GM18951 (cell line): Measurements from ENCODE around the gene SRXN1.

ENCODE experiments used
- POLR2A ChIP-seq: IDR thresholded peaks from 4 replicates; pipeline ENCODE4 v1.6.1; 2011; ENCODE audit warnings: mild to moderate bottlenecking; ENCODE audit not compliant: insufficient read length, insufficient read depth; ENCODE audit errors: extremely low read depth
- in situ Hi-C: fragments of 300-500 bp; cut with MboI; formaldehyde crosslinking; loops from one replicate; pipeline ENCODE4 v1.12.0; 2022; ENCODE audit warnings: low sequenced_read_pairs, mixed read lengths, inconsistent platforms; ENCODE audit not compliant: unreplicated experiment

SRXN1 gene

DNA sequence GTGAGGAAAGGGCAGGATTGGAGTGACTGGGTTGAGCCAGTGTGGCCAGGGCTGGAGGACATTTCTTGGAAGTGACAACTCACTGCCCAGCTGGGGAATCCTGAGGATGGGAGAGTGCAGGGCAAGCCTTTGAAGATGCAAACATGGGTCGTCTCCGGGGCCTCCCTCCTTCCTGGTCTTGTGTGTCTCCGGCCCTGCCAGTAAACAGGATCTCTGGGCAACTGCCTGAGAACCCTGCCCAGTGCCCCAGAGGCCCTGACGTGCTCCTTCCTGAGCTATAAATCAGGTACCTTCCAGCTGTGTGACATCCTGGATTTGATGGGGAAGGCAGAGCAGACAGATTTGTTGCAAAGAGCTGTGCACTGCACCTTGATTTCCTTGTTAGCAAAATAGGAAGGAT lies 30.0 kb downstream of the SRXN1 start:
- in situ Hi-C loops: no loop called here
- TF ChIP-seq POLR2A: no peak

- TF ChIP-seq POLR2A: no peak
- in situ Hi-C loops: no loop called here
Measured at GRCh38 chr20:622161-622560, 30.8 kb downstream of the SRXN1 start.

DNA sequence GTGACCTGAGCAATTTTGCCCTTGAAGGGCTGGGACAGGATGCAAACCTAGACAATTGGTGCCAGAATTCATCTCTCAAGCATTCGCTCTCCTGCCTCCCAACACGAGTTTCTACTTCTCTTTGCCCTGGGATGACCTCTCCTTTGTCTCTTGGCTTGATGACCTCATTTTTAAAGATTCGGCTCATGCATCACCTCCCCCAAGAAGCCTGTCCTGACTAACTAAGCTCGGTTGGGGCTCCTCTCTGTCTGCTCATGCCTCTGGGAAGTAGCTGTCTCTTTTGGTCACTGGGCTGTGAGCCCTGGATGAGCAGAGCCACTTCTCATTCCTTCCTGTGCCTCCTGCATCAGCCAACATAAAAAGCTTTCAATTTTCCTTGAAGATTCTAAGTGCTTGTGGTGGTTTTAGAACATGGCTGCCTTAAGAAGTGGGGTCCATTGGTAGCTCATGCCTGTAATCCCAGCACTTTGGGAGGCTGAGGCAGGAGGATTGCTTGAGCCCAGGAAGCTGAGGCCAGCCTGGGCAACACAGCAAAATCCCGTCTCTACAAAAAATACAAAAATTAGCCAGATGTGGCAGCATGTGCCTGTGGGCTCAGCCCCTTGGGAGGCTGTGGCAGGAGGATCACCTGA lies 31.8 kb downstream of the SRXN1 start:
- in situ Hi-C loops: no loop called here
- TF ChIP-seq POLR2A: no peak

DNA sequence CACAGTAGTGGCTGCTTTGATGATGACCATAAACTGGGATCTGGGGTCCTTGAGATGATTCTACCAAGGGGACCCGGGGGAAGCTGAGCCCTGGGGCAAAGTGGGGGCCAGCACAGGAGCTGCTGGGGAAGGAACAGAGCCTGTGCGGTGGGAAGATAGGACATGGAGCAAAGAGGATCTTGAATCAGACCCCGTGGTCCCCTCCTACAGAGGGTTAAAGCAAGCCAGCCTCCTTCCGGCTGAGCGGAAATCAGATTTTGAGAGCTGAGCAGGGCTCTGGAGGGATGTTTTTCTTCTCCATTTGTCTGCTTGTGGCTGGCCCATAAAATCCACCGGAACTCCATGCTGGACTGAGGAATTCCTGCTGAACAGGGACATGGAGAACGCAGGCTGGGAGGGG lies 32.8 kb downstream of the SRXN1 start:
- TF ChIP-seq POLR2A: no peak
- in situ Hi-C loops: no loop called here

GRCh38 chr20:618980-619379 lies 34.0 kb downstream of the SRXN1 start:
- in situ Hi-C loops: no loop called here
- TF ChIP-seq POLR2A: no peak

DNA sequence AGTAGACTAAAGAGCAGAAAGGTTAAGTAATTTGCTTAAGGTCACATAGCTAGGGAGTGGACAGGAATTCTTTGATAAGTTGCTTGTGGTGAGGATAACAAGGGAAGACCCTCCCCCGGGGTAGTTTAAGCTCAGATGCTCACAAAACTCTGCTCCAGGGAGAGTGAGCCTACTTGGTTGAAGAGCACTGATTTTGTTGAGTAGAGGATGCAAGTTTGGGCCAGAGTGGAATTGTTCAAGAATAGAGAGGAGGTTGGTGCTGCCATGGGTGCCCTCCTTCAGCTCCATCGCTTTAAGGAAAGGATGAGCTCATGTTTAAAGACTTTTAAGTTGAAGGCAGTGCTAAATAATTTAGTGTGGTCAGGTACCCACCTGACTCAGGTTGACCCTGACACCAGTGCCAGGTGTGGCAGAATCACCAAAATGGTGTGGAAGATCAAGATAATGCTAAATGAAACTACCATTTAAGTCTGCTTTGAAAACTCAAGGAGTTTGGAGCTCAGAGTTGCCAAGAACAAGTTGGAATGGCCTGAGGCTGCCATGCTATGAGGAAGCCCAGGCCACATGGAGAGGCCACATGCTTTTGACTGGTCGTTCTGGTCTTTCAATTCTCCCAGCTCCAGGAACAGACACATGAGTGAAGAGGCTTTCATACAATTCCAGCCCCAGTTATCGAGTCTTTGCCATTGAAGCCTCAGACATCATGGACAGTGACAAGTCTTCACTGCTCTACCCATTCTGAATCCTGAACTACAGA lies 34.9 kb downstream of the SRXN1 start:
- no peak for TF ChIP-seq POLR2A
- in situ Hi-C loops: no loop called here

DNA sequence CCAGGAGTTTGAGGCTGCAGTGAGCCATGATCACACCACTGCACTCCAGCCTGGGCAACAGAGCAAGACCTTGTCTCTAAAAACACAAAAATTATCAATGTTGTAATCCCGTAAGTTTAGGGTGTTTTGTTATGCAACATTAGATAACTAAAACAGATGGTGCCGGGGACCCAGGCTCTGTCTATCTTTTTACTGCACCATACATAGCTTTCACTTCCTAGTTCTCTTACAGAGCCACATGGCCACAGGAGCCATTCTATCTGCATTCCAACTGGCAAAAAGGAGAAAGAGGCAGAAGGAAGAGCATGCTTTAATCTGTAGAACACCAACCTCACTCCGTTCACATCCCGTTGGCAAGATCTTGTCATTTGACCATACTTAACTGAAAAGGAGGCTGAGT lies 37.5 kb downstream of the SRXN1 start:
- no peak for TF ChIP-seq POLR2A
- in situ Hi-C loops: no loop called here

DNA sequence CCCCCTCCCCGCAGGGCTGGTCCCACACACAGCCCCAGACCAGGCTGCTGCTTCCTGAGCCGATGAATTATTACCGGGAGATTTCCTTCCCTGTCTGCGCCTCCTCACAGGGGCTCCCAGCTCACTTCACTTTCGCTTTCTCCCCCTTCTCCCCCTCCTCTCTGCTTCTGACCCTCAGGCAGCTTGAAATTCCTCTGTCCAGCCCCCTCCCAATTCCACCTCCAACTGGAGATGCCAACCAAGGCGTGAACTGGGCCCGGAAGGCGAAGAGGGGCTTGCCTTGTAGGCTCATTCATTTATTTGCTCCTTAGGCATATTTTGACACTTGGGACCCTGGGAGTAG lies 41.2 kb downstream of the SRXN1 start:
- in situ Hi-C loops: no loop called here
- TF ChIP-seq POLR2A: no peak

- TF ChIP-seq POLR2A: no peak
- in situ Hi-C loops: no loop called here
Measured at GRCh38 chr20:611047-611842, 41.8 kb downstream of the SRXN1 start.

GRCh38 chr20:610130-611046 lies 42.6 kb downstream of the SRXN1 start, which contains the start of gene TCF15:
Gene TCF15, minus strand, starts transcription at chr20:610309. Its CDS starts 72 bp downstream, at chr20:610237.
- no peak for TF ChIP-seq POLR2A
- in situ Hi-C loops: no loop called here

GRCh38 chr20:609371-609964 lies 43.5 kb downstream of the SRXN1 start:
- TF ChIP-seq POLR2A: no peak
- in situ Hi-C loops: no loop called here

GRCh38 chr20:608970-609369 lies 44.0 kb downstream of the SRXN1 start:
- in situ Hi-C loops: no loop called here
- no peak for TF ChIP-seq POLR2A
